HEK293T (cell line): Measurements from ENCODE around the gene CGNL1.

ENCODE experiments used
- ELF4 ChIP-seq: fragments of 450-650 bp; IDR thresholded peaks from 2 replicates; pipeline ENCODE4 v1.6.1; 2017; ENCODE audit warnings: antibody characterized with exemption
- FOXA1 ChIP-seq: fragments of 450-650 bp; IDR thresholded peaks from 2 replicates; pipeline ENCODE4 v1.6.1; 2016; ENCODE audit warnings: mild to moderate bottlenecking
- FOXM1 ChIP-seq: fragments of 450-650 bp; IDR thresholded peaks from 2 replicates; pipeline ENCODE4 v1.6.1; 2017; ENCODE audit warnings: mild to moderate bottlenecking, borderline replicate concordance
- HDGF ChIP-seq: fragments of 450-650 bp; IDR thresholded peaks from 2 replicates; pipeline ENCODE4 v1.6.1; 2017; ENCODE audit warnings: antibody characterized with exemption, borderline replicate concordance
- NFRKB ChIP-seq: fragments of 450-650 bp; IDR thresholded peaks from 2 replicates; pipeline ENCODE4 v1.6.1; 2016; ENCODE audit warnings: mild to moderate bottlenecking, moderate library complexity
- SUZ12 ChIP-seq: fragments of 450-650 bp; IDR thresholded peaks from 2 replicates; pipeline ENCODE4 v1.6.1; 2016; ENCODE audit warnings: mild to moderate bottlenecking
- TARDBP ChIP-seq: fragments of 450-650 bp; IDR thresholded peaks from 2 replicates; pipeline ENCODE4 v1.6.1; 2016
- TF ChIP-seq, protein P1 (sequence below): fragments of 450-650 bp; IDR thresholded peaks from 2 replicates; pipeline ENCODE4 v1.6.1; 2016

GRCh38 chr15:57496594-57496945, 120.3 kb downstream of the CGNL1 start:
- TF ChIP-seq FOXA1 (no peak), HDGF (no peak), NFRKB (no peak), SUZ12 (no peak), ELF4 (no peak), FOXM1 (no peak), TARDBP (no peak)
- TF ChIP-seq, protein P1, sequence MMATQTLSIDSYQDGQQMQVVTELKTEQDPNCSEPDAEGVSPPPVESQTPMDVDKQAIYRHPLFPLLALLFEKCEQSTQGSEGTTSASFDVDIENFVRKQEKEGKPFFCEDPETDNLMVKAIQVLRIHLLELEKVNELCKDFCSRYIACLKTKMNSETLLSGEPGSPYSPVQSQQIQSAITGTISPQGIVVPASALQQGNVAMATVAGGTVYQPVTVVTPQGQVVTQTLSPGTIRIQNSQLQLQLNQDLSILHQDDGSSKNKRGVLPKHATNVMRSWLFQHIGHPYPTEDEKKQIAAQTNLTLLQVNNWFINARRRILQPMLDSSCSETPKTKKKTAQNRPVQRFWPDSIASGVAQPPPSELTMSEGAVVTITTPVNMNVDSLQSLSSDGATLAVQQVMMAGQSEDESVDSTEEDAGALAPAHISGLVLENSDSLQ = no peak
